Mucosa of descending colon (tissue), 3 donors: Measurements from ENCODE around the gene PRKCE. TPM values are rescaled to one million over a fixed set of nuclear protein-coding genes. Genes with fewer than 3 reads are reported as not detected.

ENCODE experiments used
- ATAC-seq: fragments of 200-7000 bp; cut with Tn5 transposase; one replicate; pipeline ENCODE4 v1.9.1; 2020; ENCODE audit warnings: mild to moderate bottlenecking, moderate library complexity
- DNase-seq, 3 donors: peaks; one replicate each; pipeline ENCODE4 v3.0.0-alpha.2; 2020
- H3K36me3 ChIP-seq: fragments of 200-600 bp; one replicate; pipeline ENCODE4 v1.8.0; 2021; ENCODE audit warnings: low read depth, mild to moderate bottlenecking
- H3K4me1 ChIP-seq: fragments of 200-600 bp; one replicate; pipeline ENCODE4 v1.8.0; 2021; ENCODE audit warnings: low read depth, mild to moderate bottlenecking
- H3K4me3 ChIP-seq: fragments of 200-600 bp; one replicate; pipeline ENCODE4 v1.8.0; 2021; ENCODE audit warnings: mild to moderate bottlenecking
- H3K9me3 ChIP-seq: fragments of 200-600 bp; one replicate; pipeline ENCODE4 v1.8.0; 2021; ENCODE audit warnings: mild to moderate bottlenecking
- intact Hi-C, 2 donors: fragments of 100-400 bp; cut with DNase I in 1 of 2; cut with micrococcal nuclease in 1 of 2; formaldehyde crosslinking; loops; one replicate each; pipeline versions ENCODE4 v1.11.0 to v1.11.1; 2022; cut with DNase I, micrococcal nuclease
- total RNA-seq, 3 donors: library from RNA; stranded (reverse); fragmentation: NEBNext Ultra II Directional in 2 of 3; extraction: Animal tissue kit (Norgen Biotek cat#: 25700) in 2 of 3; gene quantifications; one replicate each; pipeline versions ENCODE4 v1.2.1 to v1.2.4, GENCODE V29; 2021 to 2023
- TF ChIP-seq, protein P1 (sequence below): fragments of 200-600 bp; IDR thresholded peaks from one replicate; pipeline ENCODE4 v1.8.0; 2022; ENCODE audit warnings: antibody characterized with exemption, mild to moderate bottlenecking
- donor health status: DM: no; HTN: no; CAD: no; lungs with moderate emphysema.
- donor health status: DM: no; HTN: no; CAD: no.
- donor health status: DM: no; HTN: yes; CAD: no.

The PRKCE gene
- total RNA-seq, 3 donors from 2014 or later: 24.5 to 52.0 (median 32.7) TPM

DNA sequence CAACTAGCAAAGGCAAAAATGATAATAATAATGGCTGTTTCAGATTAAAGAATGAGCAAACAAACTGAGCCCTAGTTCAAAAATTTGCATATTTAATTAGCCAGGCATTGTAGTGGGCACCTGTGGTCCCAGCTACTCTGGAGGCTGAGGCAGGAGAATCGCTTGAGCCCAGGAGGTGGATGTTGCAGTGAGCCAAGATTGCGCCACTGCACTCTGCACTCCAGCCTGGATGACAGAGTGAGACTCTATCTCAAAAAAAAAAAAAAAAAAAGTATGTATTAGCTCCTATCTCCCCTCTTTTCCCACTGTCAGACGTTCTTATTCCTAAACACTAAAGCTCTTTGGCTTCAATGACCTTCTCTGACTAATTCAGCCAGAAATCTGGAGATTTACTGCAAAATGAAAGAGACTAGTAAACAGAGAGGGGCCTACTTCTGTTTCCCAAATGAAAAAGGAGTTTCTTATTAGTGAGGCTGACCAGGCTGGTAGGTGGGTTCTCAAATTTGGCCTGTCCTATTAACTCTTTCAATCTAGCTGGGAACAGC lies 36.5 kb upstream of the PRKCE start:
- H3K36me3 ChIP-seq: no peaks in the 10 kb centered on the region
- no peak overlapping the region for H3K4me3 ChIP-seq
- peaks cover 3% of the 10 kb centered on the region for H3K4me1 ChIP-seq
- no peaks in the 10 kb centered on the region for H3K9me3 ChIP-seq
- TF ChIP-seq, protein P1, sequence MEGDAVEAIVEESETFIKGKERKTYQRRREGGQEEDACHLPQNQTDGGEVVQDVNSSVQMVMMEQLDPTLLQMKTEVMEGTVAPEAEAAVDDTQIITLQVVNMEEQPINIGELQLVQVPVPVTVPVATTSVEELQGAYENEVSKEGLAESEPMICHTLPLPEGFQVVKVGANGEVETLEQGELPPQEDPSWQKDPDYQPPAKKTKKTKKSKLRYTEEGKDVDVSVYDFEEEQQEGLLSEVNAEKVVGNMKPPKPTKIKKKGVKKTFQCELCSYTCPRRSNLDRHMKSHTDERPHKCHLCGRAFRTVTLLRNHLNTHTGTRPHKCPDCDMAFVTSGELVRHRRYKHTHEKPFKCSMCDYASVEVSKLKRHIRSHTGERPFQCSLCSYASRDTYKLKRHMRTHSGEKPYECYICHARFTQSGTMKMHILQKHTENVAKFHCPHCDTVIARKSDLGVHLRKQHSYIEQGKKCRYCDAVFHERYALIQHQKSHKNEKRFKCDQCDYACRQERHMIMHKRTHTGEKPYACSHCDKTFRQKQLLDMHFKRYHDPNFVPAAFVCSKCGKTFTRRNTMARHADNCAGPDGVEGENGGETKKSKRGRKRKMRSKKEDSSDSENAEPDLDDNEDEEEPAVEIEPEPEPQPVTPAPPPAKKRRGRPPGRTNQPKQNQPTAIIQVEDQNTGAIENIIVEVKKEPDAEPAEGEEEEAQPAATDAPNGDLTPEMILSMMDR: no peak
- ATAC-seq (no peak), DNase-seq (no peak)
- intact Hi-C loops: no loop called here

DNA sequence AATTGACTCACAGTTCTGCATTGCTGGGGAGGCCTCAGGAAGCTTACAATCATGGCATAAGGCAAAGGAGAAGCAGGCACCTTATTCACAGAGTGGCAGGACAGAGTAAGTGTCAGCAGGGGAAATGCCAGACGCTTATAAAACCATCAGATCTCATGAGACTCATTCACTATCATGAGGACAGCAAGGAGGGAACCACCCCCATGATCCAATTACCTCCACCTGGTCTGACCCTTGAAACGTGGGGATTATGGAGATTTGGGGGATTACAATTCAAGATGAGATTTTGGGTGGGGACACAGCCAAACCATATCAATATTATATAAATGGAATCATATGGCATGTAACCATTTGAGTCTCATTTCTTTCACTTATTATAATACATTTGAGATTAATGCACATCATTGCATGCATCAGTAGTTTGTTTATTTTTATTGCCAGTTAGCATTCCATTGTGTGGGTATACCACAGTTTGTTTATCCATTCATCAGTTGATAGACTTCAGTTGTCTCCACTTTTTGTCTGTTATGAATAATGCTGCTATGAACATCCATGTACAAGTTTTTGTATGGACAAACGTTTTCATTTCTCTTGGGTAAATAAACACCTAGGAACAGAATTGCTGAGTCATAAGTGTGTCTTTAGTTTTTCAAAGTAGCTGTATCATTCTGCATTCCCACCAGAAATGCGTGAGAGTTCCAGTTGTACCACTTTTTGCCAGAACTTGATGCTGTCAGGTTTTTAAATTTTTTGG lies 34.6 kb upstream of the PRKCE start:
- H3K36me3 ChIP-seq: no peaks in the 10 kb centered on the region
- no peaks in the 10 kb centered on the region for H3K4me1 ChIP-seq
- no peak overlapping the region for H3K4me3 ChIP-seq
- no peaks in the 10 kb centered on the region for H3K9me3 ChIP-seq
- TF ChIP-seq, protein P1: no peak
- ATAC-seq (no peak), DNase-seq (no peak)
- intact Hi-C loops: no loop called here

DNA sequence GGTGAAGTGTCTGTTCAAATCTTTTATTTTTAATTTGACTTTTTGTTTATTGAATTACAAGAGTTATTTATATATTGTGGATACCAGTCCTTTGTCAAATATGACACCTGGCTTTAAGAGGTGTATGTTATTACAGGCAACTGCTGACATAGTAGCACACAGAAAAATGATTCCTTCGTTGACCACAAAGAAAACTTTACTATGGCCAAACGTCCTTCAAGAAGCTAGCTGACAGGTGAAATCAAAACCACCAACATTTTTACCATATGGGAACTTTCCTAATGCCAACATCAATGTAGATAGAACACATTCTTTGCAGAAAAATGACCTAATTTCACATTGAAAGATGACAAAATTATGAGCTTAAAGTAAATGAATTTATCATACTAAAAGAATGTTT lies 34.0 kb upstream of the PRKCE start:
- Histone ChIP-seq H3K9me3 (no peaks in the 10 kb centered on the region), H3K36me3 (no peaks in the 10 kb centered on the region), H3K4me3 (no peak overlapping the region), H3K4me1 (no peaks in the 10 kb centered on the region)
- intact Hi-C loops: no loop called here
- no peak for ATAC-seq
- TF ChIP-seq, protein P1: no peak
- no peak for DNase-seq

DNA sequence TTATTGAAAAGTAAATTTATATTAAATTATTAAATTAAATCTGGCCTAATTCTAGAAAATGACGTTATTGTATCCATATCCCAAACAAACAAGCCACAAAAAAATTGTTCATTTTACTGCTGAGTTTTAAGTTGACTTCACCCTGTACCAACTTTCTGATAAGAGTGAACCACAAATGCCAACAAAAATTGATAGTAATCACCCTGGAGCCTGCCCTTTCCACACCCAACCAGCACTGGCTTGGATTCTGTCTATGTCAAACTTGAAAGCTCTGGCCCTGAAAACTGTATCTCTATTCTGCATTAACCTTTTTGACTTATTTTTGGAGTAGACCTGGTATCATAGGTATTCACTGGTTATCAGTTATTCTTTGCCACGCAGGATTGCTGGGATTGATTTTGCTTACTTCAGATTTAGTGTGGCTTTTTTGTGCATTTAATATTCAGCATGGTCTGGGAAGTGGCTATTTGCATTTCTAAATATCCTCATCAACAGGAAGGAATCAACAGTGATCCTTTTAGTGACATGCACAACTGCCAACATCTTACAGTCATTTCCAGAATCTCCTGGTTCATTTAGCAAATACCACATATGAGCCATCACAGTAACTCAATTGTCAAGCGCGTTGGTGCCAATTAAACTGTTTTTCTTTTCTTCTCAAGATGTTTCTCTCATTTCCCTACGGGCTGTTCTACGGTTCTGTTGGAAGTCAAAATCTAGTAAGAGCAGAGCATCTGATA lies 29.0 kb upstream of the PRKCE start:
- TF ChIP-seq, protein P1: no peak
- no peak for ATAC-seq
- intact Hi-C loops: no loop called here

DNA sequence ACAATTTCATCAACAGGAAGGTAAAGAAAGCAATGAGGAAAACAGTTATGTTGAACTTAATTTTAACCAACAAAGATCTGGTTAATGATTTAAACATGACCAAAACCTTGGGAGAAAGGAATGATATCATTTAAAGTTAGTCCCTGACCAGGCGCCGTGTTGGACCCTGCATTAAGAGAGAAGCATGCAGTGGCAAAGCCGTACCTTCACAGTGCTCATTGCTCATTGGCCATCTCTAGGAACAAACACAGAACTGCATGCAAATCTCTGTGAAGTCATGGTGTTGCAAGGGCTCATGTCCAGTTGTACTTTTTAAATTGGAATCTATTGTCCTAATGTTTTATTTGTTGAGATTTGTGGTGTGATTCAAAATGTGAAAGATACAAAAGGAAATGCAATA lies 28.4 kb upstream of the PRKCE start:
- Histone ChIP-seq H3K4me1 (no peaks in the 10 kb centered on the region), H3K4me3 (no peak overlapping the region), H3K9me3 (no peaks in the 10 kb centered on the region), H3K36me3 (no peaks in the 10 kb centered on the region)
- ATAC-seq (no peak), DNase-seq (no peak)
- intact Hi-C loops: no loop called here
- TF ChIP-seq, protein P1: no peak

More for the DNA sequence above, 29.0 kb upstream of the PRKCE start:
- DNase-seq: no peak
- no peaks in the 10 kb centered on the region for H3K36me3 ChIP-seq
- no peaks in the 10 kb centered on the region for H3K9me3 ChIP-seq
- no peaks in the 10 kb centered on the region for H3K4me1 ChIP-seq
- no peak overlapping the region for H3K4me3 ChIP-seq
